T-cell (primary cell): ENCODE results near the gene MRPL14. TPM values are rescaled to one million over a fixed set of nuclear protein-coding genes. Genes with fewer than 3 reads are reported as not detected.

Experiments used
- ATAC-seq, 4 experiments: fragments of 200-7000 bp in 3 of 4; fragments of 150-1000 bp in 1 of 4; cut with Tn5 transposase; replicated peaks in 1 of 4; 1 replicate in 3 of 4; 2 replicates in 1 of 4; pipeline ENCODE4 v1.10.0; 2021; ENCODE audit warnings: moderate library complexity in 3 of 4, mild to moderate bottlenecking in 2 of 4, moderate number of reproducible peaks in 1 of 4
- CTCF ChIA-PET, 2 donors: fragments of 300-600 bp; sonication (Branson Sonifier 250); formaldehyde crosslinking; loops; one replicate each; lab custom pipeline; 2022; ENCODE audit warnings: antibody characterized with exemption in 2 of 2; lab: Charles Lee
- POLR2A ChIA-PET, 2 donors: fragments of 300-600 bp; sonication (Branson Sonifier 250); formaldehyde crosslinking; loops; one replicate each; lab custom pipeline; 2022; ENCODE audit warnings: antibody characterized with exemption in 2 of 2; lab: Charles Lee
- DNase-seq, 35 experiments: peaks; one replicate each; pipeline versions ENCODE4 v3.0.0 to v3.0.0-alpha.2; 2013 to 2023
- H3K27ac ChIP-seq: one replicate; pipeline ENCODE4 v1.5.1; 2013; ENCODE audit warnings: low read length
- H3K27me3 ChIP-seq, 2 experiments: replicated peaks in 1 of 2; 1 replicate in 1 of 2; 2 replicates in 1 of 2; pipeline versions ENCODE4 v1.6.1 to v1.7.0; 2013; ENCODE audit warnings: low read length in 1 of 2, mixed read lengths in 1 of 2; ENCODE audit not compliant: control insufficient read depth in 2 of 2, insufficient read depth in 2 of 2; ENCODE audit errors: extremely low read depth in 1 of 2
- H3K36me3 ChIP-seq, 2 donors: 1 replicate in 1 of 2; 2 replicates in 1 of 2; pipeline versions ENCODE4 v1.6.1 to v1.7.0; 2013; ENCODE audit warnings: low read length in 1 of 2; ENCODE audit not compliant: control insufficient read depth in 2 of 2, insufficient read depth in 1 of 2; ENCODE audit errors: extremely low read depth in 1 of 2
- H3K4me1 ChIP-seq, 2 experiments: 1 replicate in 1 of 2; 2 replicates in 1 of 2; pipeline versions ENCODE4 v1.6.1 to v1.7.0; 2013; ENCODE audit warnings: low read length in 2 of 2, mixed read lengths in 1 of 2; ENCODE audit not compliant: insufficient read depth in 2 of 2, control insufficient read depth in 1 of 2; ENCODE audit errors: extremely low read depth in 1 of 2
- H3K4me3 ChIP-seq, 2 donors: 1 replicate in 1 of 2; 2 replicates in 1 of 2; pipeline versions ENCODE4 v1.5.1 to v1.7.0; 2013; ENCODE audit warnings: mild to moderate bottlenecking in 2 of 2, low read length in 1 of 2, moderate library complexity in 1 of 2; ENCODE audit not compliant: control insufficient read depth in 1 of 2; ENCODE audit errors: extremely low read depth in 1 of 2
- H3K9me3 ChIP-seq: 2 replicates; pipeline ENCODE4 v1.7.0; 2013
- H3K27ac Mint-ChIP-seq, 2 donors: one replicate each; pipeline ENCODE4 v1.8.0; 2020 to 2021; ENCODE audit warnings: mild to moderate bottlenecking in 2 of 2, mixed read lengths in 2 of 2
- H3K27me3 Mint-ChIP-seq, 2 donors: one replicate each; pipeline ENCODE4 v1.8.0; 2021 to 2022; ENCODE audit warnings: mixed read lengths in 2 of 2
- H3K36me3 Mint-ChIP-seq: one replicate; pipeline ENCODE4 v1.8.0; 2021; ENCODE audit warnings: mixed read lengths
- H3K4me1 Mint-ChIP-seq, 3 donors: one replicate each; pipeline ENCODE4 v1.8.0; 2020 to 2022; ENCODE audit warnings: mixed read lengths in 3 of 3, mild to moderate bottlenecking in 1 of 3
- H3K4me3 Mint-ChIP-seq, 3 donors: one replicate each; pipeline ENCODE4 v1.8.0; 2020 to 2022; ENCODE audit warnings: mild to moderate bottlenecking in 3 of 3, mixed read lengths in 3 of 3, moderate library complexity in 3 of 3
- H3K9me3 Mint-ChIP-seq, 3 donors: one replicate each; pipeline ENCODE4 v1.8.0; 2020 to 2022; ENCODE audit warnings: mixed read lengths in 3 of 3
- WGBS: methylation state at CpG from one replicate; pipeline ENCODE4 v1.1.5; 2013; ENCODE audit warnings: missing lambda C conversion rate; ENCODE audit not compliant: insufficient coverage; 5-methylcytosine and 5-hydroxymethylcytosine counted together
- total RNA-seq, 35 experiments: library from RNA in 6 of 35; stranded (reverse) in 6 of 35; fragments of 120-200 nt in 1 of 35; gene quantifications; one replicate each; pipeline versions ENCODE4 v1.2.1 to v1.2.4 and lab custom pipeline; 2013 to 2026

The MRPL14 gene
- total RNA-seq, 5 donors from 2014 or later (not counting 1 experiment from before 2014, with no cell fraction given): 12.0 to 24.2 (median 22.3) TPM

DNA sequence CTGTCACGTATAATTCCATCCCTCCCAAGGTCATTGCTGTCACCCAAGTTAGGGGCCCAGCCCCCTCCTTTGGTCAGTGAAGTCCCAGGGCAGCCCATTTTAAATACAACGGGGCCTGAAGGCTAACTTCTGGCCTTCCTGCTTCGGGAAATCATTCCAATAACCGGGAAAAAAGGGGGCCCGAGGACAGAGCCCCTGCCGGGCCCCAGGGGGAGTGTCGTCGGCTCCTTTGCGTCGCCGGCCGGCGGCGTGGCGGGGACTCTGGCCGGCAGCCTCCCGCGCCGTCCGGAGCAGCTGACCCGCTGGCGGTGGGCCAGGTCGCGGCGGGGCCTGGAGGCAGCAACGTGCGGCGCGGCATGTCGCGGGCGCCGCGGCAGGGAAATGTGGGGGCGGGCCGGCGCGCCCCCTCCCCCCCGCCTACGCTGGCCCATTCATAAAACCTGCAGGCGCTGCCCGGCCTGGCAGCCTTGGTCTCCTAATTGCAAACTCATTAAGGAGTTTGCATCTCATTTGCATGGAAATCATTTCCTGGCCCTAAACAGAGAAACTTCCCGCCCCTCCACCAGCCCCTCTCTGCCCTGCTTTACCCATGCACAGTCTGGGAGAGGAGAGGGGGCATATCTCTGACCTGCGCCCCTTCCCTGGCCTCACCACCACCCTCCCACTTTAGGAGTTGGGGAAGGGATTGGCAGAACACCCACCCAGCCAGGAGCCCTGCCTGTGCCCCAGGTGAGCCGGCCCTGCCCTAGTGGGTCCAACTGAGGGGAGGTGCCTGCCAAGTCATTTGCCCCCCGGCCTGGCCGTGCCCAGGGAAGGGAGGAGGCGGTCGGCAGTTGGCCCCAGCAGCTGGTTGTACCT is 50.7 kb downstream of the MRPL14 start:
- no peak overlapping the region for H3K27ac ChIP-seq
- Mint-ChIP-seq H3K4me1 (peaks cover 13 to 19% (median 19%) of the 10 kb centered on the region in 3 donors), H3K27ac (no peak overlapping the region), H3K36me3 (no peaks in the 10 kb centered on the region), H3K9me3 (no peaks in the 10 kb centered on the region), H3K4me3 (no peak overlapping the region), H3K27me3 (peaks cover 3 to 16% of the 10 kb centered on the region in 2 donors)
- peaks cover 0 to 60% of the 10 kb centered on the region in 2 experiments for H3K27me3 ChIP-seq
- H3K4me1 ChIP-seq: peaks cover 15 to 29% of the 10 kb centered on the region in 2 experiments
- no peak for ATAC-seq
- ChIA-PET CTCF (interaction anchor here in 1 of 2 donors (1.6 kb wide), 1 partner anchor 307 kb away, joined by 4 read pairs; the partner anchor contains the start of gene VEGFA), POLR2A (no interaction called here)
- no peak overlapping the region for H3K4me3 ChIP-seq
- DNase-seq: no peak
- 23% methylated on average over 35 of the region's 49 CpGs for WGBS
- H3K36me3 ChIP-seq: no peaks in the 10 kb centered on the region
- H3K9me3 ChIP-seq: no peaks in the 10 kb centered on the region

DNA sequence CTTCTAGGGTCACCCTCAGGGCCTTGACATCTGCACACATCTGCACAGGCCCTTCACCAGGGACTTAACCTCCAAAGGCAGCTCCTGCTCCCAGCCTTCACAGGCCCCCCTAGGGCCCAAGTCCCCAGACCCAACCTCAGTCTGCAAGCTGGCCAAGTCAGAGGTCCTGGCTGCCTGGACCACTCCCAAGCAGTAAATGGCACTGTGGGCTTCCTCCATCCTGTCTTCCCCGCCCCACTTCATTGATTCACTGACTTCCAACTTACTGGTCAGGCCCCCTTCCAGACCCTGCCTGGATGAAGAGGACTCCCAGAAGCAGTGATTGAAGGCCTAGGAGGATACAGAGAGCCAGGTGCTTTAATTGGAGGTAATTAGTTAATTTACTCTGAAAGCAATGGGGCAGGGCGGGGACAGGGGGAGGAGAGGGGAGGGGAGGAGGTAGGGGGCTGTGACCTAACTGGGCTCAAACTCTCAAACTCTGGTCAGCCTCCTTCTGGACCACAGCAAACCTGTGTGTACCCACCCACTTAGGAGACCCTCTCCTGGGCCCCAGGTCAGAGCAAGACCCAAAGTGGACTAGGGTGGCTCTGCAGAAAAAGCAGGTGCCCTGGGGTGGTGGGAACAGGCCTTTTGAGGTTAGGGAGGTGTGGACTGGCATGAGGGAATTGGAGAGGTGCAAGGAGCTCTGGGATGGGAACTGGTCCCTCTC is 51.5 kb downstream of the MRPL14 start:
- peaks cover 0 to 58% of the 10 kb centered on the region in 2 experiments for H3K27me3 ChIP-seq
- H3K9me3 ChIP-seq: no peaks in the 10 kb centered on the region
- H3K4me1 Mint-ChIP-seq: peaks cover 13 to 19% (median 19%) of the 10 kb centered on the region in 3 donors
- ATAC-seq (no peak), DNase-seq (no peak)
- no peak overlapping the region for H3K27ac ChIP-seq
- CTCF ChIA-PET: interaction anchor here (0.7 to 4.2 kb wide), 5 partner anchors 306 to 778 kb away, joined by 3 to 25 read pairs (median 9); partner anchors contain the start of genes VEGFA (in 2 of the 2) and SLC22A7 (in 1 of the 2)
- H3K27me3 Mint-ChIP-seq: peaks cover 3 to 20% of the 10 kb centered on the region in 2 donors
- no peaks in the 10 kb centered on the region for H3K9me3 Mint-ChIP-seq
- peaks cover 15 to 29% of the 10 kb centered on the region in 2 experiments for H3K4me1 ChIP-seq
- H3K27ac Mint-ChIP-seq: no peak overlapping the region
- H3K36me3 ChIP-seq: no peaks in the 10 kb centered on the region
- no peaks in the 10 kb centered on the region for H3K36me3 Mint-ChIP-seq
- POLR2A ChIA-PET: no interaction called here
- no peak overlapping the region for H3K4me3 ChIP-seq
- WGBS: no CpG with 5 or more reads among the region's 2 CpGs
- no peak overlapping the region for H3K4me3 Mint-ChIP-seq

DNA sequence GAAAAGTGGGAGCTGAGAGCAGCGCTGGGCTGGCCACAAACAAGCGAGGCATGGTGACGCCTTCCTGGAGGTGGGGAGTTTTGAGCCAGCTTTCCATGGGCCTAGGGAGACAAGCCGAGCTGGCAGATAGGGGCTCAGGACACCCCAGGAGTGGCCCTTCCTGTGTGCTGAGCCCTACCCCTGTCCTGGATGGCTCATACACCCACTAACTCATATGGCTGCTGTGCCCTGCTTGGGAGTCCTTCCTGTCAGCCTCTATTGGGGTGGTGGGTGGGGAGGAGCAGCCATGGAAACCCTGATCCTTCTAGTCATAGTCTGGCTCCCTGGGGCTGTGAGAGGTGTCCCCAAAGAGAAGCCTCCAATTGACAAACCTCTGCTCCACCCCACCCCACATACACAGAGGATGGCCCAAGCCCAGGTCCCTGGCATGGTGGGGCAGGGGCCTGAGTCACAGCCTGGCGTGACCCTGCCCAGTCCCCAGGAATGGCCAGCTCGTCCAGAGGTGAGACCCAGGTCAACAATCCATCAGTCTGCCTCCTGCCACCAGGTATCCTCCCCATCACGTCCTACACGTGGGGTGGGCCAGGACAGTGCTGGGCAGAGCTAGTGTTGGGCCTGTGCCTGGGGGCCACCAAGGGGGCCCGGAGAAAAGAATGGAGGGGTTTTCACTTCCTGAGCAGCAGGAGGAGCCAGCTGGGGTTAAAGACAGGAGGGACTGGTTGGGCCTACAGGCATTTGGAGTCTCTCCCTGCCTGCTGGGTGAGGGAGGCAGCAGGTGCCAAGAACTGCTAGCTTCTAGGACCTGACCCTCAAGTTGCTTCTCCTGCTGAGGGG is 52.2 kb downstream of the MRPL14 start:
- ATAC-seq (no peak), DNase-seq (no peak)
- Mint-ChIP-seq H3K27me3 (peaks cover 3 to 20% of the 10 kb centered on the region in 2 donors), H3K36me3 (no peaks in the 10 kb centered on the region), H3K27ac (no peak overlapping the region), H3K4me1 (peaks cover 13 to 19% (median 19%) of the 10 kb centered on the region in 3 donors), H3K4me3 (peak overlapping the region in 1 of 3 donors; percentile 89), H3K9me3 (no peaks in the 10 kb centered on the region)
- Histone ChIP-seq H3K9me3 (no peaks in the 10 kb centered on the region), H3K36me3 (no peaks in the 10 kb centered on the region), H3K27me3 (peaks cover 0 to 58% of the 10 kb centered on the region in 2 experiments), H3K4me1 (peaks cover 15 to 29% of the 10 kb centered on the region in 2 experiments), H3K27ac (no peak overlapping the region), H3K4me3 (no peak overlapping the region)
- WGBS: 56% methylated on average over 3 of the region's 9 CpGs
- CTCF ChIA-PET: interaction anchor here (0.6 to 4.2 kb wide), 9 partner anchors 11 to 777 kb away, joined by 3 to 25 read pairs (median 5); partner anchors contain the start of genes VEGFA (in 2 of the 2) and SLC22A7 (in 1 of the 2)
- POLR2A ChIA-PET: no interaction called here

DNA sequence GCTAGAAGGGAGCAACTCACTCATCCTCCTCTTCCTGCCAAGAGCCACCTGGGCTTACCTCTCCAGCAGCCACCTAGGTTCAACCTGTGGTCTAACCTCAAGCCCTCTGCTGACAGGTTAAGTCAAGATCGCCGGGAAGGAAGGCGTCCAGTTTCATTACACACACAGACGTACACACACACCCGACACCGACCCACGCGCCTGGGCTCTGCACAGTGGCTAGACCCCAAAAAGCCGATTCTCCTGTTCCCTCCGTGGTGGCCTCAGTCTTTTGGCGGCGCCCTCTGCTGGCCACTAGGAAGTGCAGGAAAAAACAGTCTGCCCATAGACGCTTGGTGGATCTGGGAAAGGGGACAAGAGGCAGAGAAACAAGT is 52.8 kb downstream of the MRPL14 start:
- ChIA-PET POLR2A (no interaction called here), CTCF (interaction anchor here (0.6 to 4.2 kb wide), 7 partner anchors 11 to 350 kb away, joined by 3 to 25 read pairs (median 9); partner anchors contain the start of gene VEGFA (in 2 of the 2))
- peak; percentile 42 to 53 (median 48) for ATAC-seq
- H3K4me3 ChIP-seq: peak overlapping the region in 1 of 2 donors; percentile 41
- no peak overlapping the region for H3K27ac ChIP-seq
- H3K27ac Mint-ChIP-seq: no peak overlapping the region
- H3K27me3 ChIP-seq: peaks cover 0 to 58% of the 10 kb centered on the region in 2 experiments
- no peaks in the 10 kb centered on the region for H3K36me3 ChIP-seq
- H3K36me3 Mint-ChIP-seq: no peaks in the 10 kb centered on the region
- peaks cover 3 to 20% of the 10 kb centered on the region in 2 donors for H3K27me3 Mint-ChIP-seq
- H3K9me3 ChIP-seq: no peaks in the 10 kb centered on the region
- no peaks in the 10 kb centered on the region for H3K9me3 Mint-ChIP-seq
- peaks cover 15 to 28% of the 10 kb centered on the region in 2 experiments for H3K4me1 ChIP-seq
- peak overlapping the region; percentile 74 to 89 (median 81) for H3K4me3 Mint-ChIP-seq
- WGBS: under 1% methylated on average over 13 of the region's 13 CpGs
- H3K4me1 Mint-ChIP-seq: peaks cover 13 to 19% (median 19%) of the 10 kb centered on the region in 3 donors
- DNase-seq: peak; percentile 28 to 83 (median 52)

DNA sequence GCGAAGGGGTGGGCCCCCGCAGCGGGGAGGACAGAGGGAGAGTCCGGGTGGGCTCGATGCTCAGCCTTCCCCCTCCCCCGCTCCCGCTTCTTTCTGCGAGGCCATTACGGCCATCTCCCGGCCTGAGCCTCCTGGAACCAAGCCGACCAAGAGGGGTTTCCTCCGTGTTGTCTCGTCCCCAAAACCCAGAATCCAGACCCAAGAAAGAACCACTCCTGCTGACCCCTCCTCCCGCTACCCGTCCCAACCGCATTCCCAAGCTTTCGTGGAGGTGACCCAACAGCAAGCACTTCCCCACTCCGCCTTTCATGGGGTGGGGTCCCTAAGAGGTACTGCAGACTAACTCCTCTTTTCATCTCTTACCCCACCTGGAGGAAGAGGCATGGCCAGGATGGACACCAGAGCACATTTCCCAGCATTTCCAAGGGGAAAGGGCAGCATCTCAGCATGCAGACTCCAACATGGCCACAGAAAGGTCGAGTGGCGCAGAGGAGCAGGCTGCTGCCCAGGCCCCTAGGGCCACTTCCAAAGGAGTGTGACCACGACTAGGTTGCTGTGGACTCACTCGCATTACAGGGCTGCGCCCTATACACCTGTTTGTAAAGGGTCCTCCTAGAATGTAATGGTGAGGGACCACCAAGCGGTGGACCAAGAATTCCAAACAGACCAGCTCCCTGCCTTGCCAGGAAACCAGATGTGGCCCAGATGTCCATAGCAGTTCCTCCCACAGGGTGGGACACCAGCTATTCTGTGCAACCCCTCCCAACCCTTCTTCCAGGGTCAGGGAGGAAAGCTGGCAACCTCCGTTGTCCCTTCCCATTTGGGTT is 53.4 kb downstream of the MRPL14 start:
- Histone ChIP-seq H3K4me3 (peak overlapping the region; percentile 41 to 53), H3K36me3 (no peaks in the 10 kb centered on the region), H3K27me3 (peaks cover 0 to 52% of the 10 kb centered on the region in 2 experiments), H3K27ac (no peak overlapping the region), H3K9me3 (no peaks in the 10 kb centered on the region), H3K4me1 (peaks cover 15 to 23% of the 10 kb centered on the region in 2 experiments)
- peak in 1 of 35 experiments; percentile 22 for DNase-seq
- Mint-ChIP-seq H3K27me3 (peaks cover 4 to 18% of the 10 kb centered on the region in 2 donors), H3K4me1 (peaks cover 13 to 19% (median 17%) of the 10 kb centered on the region in 3 donors), H3K36me3 (no peaks in the 10 kb centered on the region), H3K4me3 (peak overlapping the region; percentile 74 to 89 (median 81)), H3K9me3 (no peaks in the 10 kb centered on the region), H3K27ac (no peak overlapping the region)
- no peak for ATAC-seq
- 22% methylated on average over 15 of the region's 25 CpGs for WGBS
- POLR2A ChIA-PET: interaction anchor here (0.6 to 0.7 kb wide), 2 partner anchors 54 to 836 kb away, joined by 3 to 4 read pairs; no protein-coding TSS in a partner anchor
- CTCF ChIA-PET: interaction anchor here (0.6 to 4.2 kb wide), 7 partner anchors 10 to 349 kb away, joined by 3 to 25 read pairs (median 9); partner anchors contain the start of gene VEGFA (in 2 of the 2)
